ENCODE results near the gene PDE8B. TPM values are rescaled to one million over a fixed set of nuclear protein-coding genes. Genes with fewer than 3 reads are reported as not detected.

Gene PDE8B
- total and polyA plus RNA-seq, 2 donors (not counting 1 experiment from before 2014, with no cell fraction given) = 0.07 TPM; not detected in 1

DNA sequence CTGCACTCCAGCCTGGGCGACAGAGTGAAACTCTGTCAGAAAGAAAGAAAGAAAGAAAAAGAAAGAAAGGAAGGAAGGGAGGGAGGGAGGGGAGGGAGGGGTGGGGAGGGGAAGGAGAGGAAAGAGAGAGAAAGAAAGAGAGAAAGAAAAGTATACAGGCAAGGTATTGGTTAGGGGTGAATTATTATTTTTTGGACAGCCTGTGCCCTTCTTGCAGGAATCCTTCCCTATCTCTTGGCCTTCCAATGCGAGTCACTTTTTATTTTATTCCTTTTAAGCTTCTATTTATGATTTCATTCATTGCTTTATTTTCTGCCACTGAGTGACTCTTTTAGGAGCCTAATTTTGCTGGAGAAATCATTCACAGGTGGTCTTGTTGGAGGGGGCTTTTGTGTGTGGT, 98.7 kb downstream of the PDE8B start:
- no peak for DNase-seq
- Mint-ChIP-seq H3K9me3 (ENCODE audit: insufficient read depth) (peaks cover 2% of the 10 kb centered on the region), H3K4me3 (no peak overlapping the region), H3K27me3 (no peaks in the 10 kb centered on the region), H3K27ac (no peak overlapping the region), H3K4me1 (no peaks in the 10 kb centered on the region)
- no peak overlapping the region for H3K4me2 ChIP-seq (replicated peaks; ENCODE audit: low read depth, low read length, poor library complexity, severe bottlenecking)
- H3K27me3 ChIP-seq (replicated peaks in 1 of 4; ENCODE audit: control extremely low read depth in 1 of 4, control insufficient read depth in 3 of 4, insufficient read depth in 4 of 4, low read length in 3 of 4) = no peaks in the 10 kb centered on the region
- no peaks in the 10 kb centered on the region for H3K9me3 ChIP-seq (ENCODE audit: control extremely low read depth in 1 of 3, control insufficient read depth in 2 of 3, insufficient read depth in 1 of 3, low read length in 2 of 3)
- no CpG with 5 or more reads among the region's 2 CpGs for WGBS (ENCODE audit: insufficient coverage)
- H3K79me2 ChIP-seq (ENCODE audit: control insufficient read depth, insufficient read depth, low read length) = no peaks in the 10 kb centered on the region
- ATAC-seq (ENCODE audit: low read depth) = no peak
- H3K27ac ChIP-seq (ENCODE audit: low read length in 2 of 2) = no peak overlapping the region
- no peaks in the 10 kb centered on the region for H3K4me1 ChIP-seq (ENCODE audit: control insufficient read depth in 2 of 2, insufficient read depth in 2 of 2, low read length in 2 of 2)
- no peaks in the 10 kb centered on the region for H4K20me1 ChIP-seq (ENCODE audit: control insufficient read depth, insufficient read depth, low read length, poor library complexity, severe bottlenecking)
- no peak for TF ChIP-seq EZH2 (IDR thresholded peaks at IDR 0.05; ENCODE audit: borderline replicate concordance, insufficient read depth, low read depth, low read length, poor library complexity, severe bottlenecking)
- TF ChIP-seq, protein P1, sequence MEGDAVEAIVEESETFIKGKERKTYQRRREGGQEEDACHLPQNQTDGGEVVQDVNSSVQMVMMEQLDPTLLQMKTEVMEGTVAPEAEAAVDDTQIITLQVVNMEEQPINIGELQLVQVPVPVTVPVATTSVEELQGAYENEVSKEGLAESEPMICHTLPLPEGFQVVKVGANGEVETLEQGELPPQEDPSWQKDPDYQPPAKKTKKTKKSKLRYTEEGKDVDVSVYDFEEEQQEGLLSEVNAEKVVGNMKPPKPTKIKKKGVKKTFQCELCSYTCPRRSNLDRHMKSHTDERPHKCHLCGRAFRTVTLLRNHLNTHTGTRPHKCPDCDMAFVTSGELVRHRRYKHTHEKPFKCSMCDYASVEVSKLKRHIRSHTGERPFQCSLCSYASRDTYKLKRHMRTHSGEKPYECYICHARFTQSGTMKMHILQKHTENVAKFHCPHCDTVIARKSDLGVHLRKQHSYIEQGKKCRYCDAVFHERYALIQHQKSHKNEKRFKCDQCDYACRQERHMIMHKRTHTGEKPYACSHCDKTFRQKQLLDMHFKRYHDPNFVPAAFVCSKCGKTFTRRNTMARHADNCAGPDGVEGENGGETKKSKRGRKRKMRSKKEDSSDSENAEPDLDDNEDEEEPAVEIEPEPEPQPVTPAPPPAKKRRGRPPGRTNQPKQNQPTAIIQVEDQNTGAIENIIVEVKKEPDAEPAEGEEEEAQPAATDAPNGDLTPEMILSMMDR (IDR thresholded peaks at IDR 0.05) = no peak
- H3K36me3 ChIP-seq (replicated peaks in 1 of 2; ENCODE audit: control extremely low read depth in 1 of 2, control insufficient read depth in 1 of 2, extremely low read depth in 1 of 2, insufficient read depth in 2 of 2, low read length in 1 of 2) = no peaks in the 10 kb centered on the region
- H2AFZ ChIP-seq (ENCODE audit: insufficient read depth, low read depth, low read length, poor library complexity, severe bottlenecking) = no peak overlapping the region
- no peak overlapping the region for H3K9ac ChIP-seq (ENCODE audit: low read length)
- intact Hi-C loops (cut with micrococcal nuclease) = no loop called here
- H3K4me3 ChIP-seq (ENCODE audit: control extremely low read depth in 1 of 5, extremely low read depth in 1 of 5, insufficient read depth in 1 of 5, low read depth in 2 of 5, low read length in 4 of 5) = no peak overlapping the region
- ChIA-PET CTCF (no interaction called here), POLR2A (no interaction called here)

DNA sequence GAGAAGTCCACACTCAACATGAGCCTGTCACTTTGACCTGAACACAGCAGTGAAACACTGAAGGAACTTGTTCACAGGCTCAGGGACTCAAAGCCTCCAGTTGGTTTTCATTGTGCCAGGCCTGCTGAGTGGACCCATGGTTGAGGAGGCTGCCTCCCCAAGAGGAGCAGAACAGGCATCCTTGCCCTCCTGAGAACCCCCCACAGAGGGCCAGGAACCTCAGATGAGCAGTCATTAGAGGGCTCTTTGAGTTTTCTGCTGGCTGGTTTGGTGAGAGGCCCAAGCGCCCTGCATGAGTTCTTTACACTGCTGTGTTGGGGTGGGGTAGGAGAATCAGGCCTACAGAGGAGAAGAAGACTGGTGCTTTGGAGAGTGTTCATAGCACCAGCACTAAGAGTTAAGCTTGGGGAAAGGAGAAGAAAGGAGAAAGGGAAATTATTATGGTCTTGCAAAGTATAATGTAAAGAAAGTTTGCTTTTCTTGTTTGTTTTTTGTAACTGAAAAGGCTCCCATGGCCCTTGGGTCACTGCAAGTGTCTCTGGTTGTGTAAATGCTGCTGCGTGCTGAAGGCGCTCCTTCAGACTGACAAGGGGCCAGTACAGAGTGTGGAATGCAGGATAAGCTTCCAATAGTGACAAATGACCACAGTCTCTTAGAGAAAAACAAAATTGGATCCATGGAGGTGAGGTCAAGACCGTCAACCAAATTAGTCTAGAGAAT, 100.2 kb downstream of the PDE8B start:
- intact Hi-C loops (cut with micrococcal nuclease) = no loop called here
- Histone ChIP-seq H3K4me1 (ENCODE audit: control insufficient read depth in 2 of 2, insufficient read depth in 2 of 2, low read length in 2 of 2) (no peaks in the 10 kb centered on the region), H3K4me2 (replicated peaks; ENCODE audit: low read depth, low read length, poor library complexity, severe bottlenecking) (no peak overlapping the region), H3K27ac (ENCODE audit: low read length in 2 of 2) (no peak overlapping the region), H3K79me2 (ENCODE audit: control insufficient read depth, insufficient read depth, low read length) (no peaks in the 10 kb centered on the region), H3K9me3 (ENCODE audit: control extremely low read depth in 1 of 3, control insufficient read depth in 2 of 3, insufficient read depth in 1 of 3, low read length in 2 of 3) (no peaks in the 10 kb centered on the region), H3K4me3 (ENCODE audit: control extremely low read depth in 1 of 5, extremely low read depth in 1 of 5, insufficient read depth in 1 of 5, low read depth in 2 of 5, low read length in 4 of 5) (no peak overlapping the region), H3K27me3 (replicated peaks in 1 of 4; ENCODE audit: control extremely low read depth in 1 of 4, control insufficient read depth in 3 of 4, insufficient read depth in 4 of 4, low read length in 3 of 4) (no peaks in the 10 kb centered on the region), H3K36me3 (replicated peaks in 1 of 2; ENCODE audit: control extremely low read depth in 1 of 2, control insufficient read depth in 1 of 2, extremely low read depth in 1 of 2, insufficient read depth in 2 of 2, low read length in 1 of 2) (no peaks in the 10 kb centered on the region), H3K9ac (ENCODE audit: low read length) (no peak overlapping the region), H2AFZ (ENCODE audit: insufficient read depth, low read depth, low read length, poor library complexity, severe bottlenecking) (no peak overlapping the region), H4K20me1 (ENCODE audit: control insufficient read depth, insufficient read depth, low read length, poor library complexity, severe bottlenecking) (no peaks in the 10 kb centered on the region)
- WGBS (ENCODE audit: insufficient coverage) = 93% methylated on average over 3 of the region's 4 CpGs
- Mint-ChIP-seq H3K27ac (no peak overlapping the region), H3K27me3 (no peaks in the 10 kb centered on the region), H3K4me1 (no peaks in the 10 kb centered on the region), H3K9me3 (ENCODE audit: insufficient read depth) (peaks cover 2% of the 10 kb centered on the region), H3K4me3 (no peak overlapping the region)
- DNase-seq = no peak
- no peak for ATAC-seq (ENCODE audit: low read depth)
- CTCF ChIA-PET = no interaction called here
- no peak for TF ChIP-seq EZH2 (IDR thresholded peaks at IDR 0.05; ENCODE audit: borderline replicate concordance, insufficient read depth, low read depth, low read length, poor library complexity, severe bottlenecking)
- TF ChIP-seq, protein P1 (IDR thresholded peaks at IDR 0.05) = no peak
- POLR2A ChIA-PET = no interaction called here
